ENCODE data around the gene PLA2G4D. TPM values are rescaled to one million over a fixed set of nuclear protein-coding genes. Genes with fewer than 3 reads are reported as not detected.

The PLA2G4D gene
- total and polyA plus RNA-seq, 2 donors (not counting 3 experiments of a cell fraction or from before 2014, with no cell fraction given), result not detected

DNA sequence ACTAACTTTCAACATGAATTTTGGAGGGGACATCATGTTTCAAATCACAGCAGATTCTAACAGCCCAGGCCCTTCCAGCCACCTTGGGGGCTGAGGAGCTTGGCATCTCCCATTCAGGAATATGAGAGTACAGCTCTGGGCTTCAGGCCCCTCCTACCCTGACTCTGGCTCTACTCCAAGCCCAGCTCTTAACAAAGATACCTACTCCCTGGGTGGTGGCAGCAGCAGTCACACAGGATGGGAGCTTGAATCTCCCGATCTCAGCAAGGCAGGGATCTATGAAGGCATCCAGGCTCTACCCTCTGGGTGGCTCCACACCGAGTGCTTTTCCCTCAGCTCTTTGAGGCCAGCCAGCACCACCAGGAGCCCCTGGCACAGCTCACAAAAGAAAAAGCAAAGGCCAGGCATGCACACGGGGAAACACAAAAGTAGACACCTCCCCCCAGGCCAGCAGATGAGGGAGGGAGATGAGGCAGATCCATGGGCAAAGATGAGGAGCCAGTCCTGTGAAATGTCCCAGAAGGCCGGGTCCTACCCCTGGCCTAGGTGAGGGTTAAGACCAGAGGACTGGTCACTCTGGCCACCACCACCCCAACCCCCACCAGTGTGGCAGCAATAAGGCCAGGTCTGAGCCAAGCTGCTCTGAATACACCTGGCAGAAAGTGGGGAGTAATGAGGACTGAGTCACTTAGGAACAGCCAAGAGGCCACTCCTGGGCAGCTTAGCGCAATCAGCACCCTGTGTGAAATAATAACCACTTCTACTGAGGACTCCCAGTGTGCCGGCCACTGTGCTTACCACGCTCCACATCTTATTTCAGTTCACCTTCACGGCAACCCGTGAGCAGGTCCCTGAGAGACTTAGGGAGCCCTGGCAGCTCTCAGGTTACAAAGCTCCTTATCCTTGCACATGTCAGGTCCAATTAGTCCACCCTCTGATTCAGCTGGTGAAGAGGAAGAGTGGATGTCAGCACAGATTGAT lies 37.8 kb upstream of the PLA2G4D start:
- H3K4me1 ChIP-seq (ENCODE audit: control insufficient read depth, extremely low read depth, insufficient read depth, low read length), result no peaks in the 10 kb centered on the region
- DNase-seq (ENCODE audit: low read depth, low spot score), result no peak
- no peak for TF ChIP-seq JUN (IDR thresholded peaks at IDR 0.05; ENCODE audit: borderline replicate concordance, insufficient read depth, insufficient read length, low read depth)
- TF ChIP-seq CTCF (IDR thresholded peaks at IDR 0.05; ENCODE audit: extremely low read depth in 1 of 2, insufficient read depth in 1 of 2, low read depth in 1 of 2, low read length in 2 of 2), result no peak
- TF ChIP-seq EZH2 (IDR thresholded peaks at IDR 0.05; ENCODE audit: borderline replicate concordance, low read depth, low read length, severe bottlenecking), result no peak
- no peak for TF ChIP-seq POLR2AphosphoS5 (IDR thresholded peaks at IDR 0.05; ENCODE audit: insufficient read depth, low read depth, low read length)
- TF ChIP-seq GATA2 (IDR thresholded peaks at IDR 0.05; ENCODE audit: insufficient read depth, insufficient read length, low read depth, low read length), result no peak
- no peak for TF ChIP-seq FOS (IDR thresholded peaks at IDR 0.05; ENCODE audit: borderline replicate concordance, insufficient read depth, low read length)
- no peak for TF ChIP-seq POLR2A (IDR thresholded peaks at IDR 0.05; ENCODE audit: low read depth, low read length)
- no peak for TF ChIP-seq MYC (IDR thresholded peaks at IDR 0.05; ENCODE audit: low read depth, low read length)
- TF ChIP-seq, protein P1, sequence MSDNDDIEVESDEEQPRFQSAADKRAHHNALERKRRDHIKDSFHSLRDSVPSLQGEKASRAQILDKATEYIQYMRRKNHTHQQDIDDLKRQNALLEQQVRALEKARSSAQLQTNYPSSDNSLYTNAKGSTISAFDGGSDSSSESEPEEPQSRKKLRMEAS (IDR thresholded peaks at IDR 0.05; ENCODE audit: insufficient read depth, insufficient read length), result no peak
- H3K27me3 ChIP-seq (ENCODE audit: control insufficient read depth in 2 of 2, insufficient read depth in 2 of 2, low read length in 2 of 2), result peaks cover 17 to 21% of the 10 kb centered on the region in 2 experiments
- no peak overlapping the region for H3K9ac ChIP-seq (replicated peaks; ENCODE audit: extremely low read depth, insufficient read depth, low read length)
- H3K4me2 ChIP-seq (ENCODE audit: insufficient read depth, low read length), result no peak overlapping the region
- dilution Hi-C loops (cut with MboI; ENCODE audit: extremely low pct_ligation_motif_present, low sequenced_read_pairs) (no loop called here), intact Hi-C loops (cut with micrococcal nuclease) (no loop called here)
- H2AFZ ChIP-seq (ENCODE audit: low read depth, low read length), result no peak overlapping the region
- no peak overlapping the region for H3K27ac ChIP-seq (ENCODE audit: insufficient read depth, low read depth, low read length)
- no peaks in the 10 kb centered on the region for H3K36me3 ChIP-seq (ENCODE audit: control insufficient read depth in 2 of 2, extremely low read depth in 1 of 2, insufficient read depth in 2 of 2, low read length in 2 of 2)
- POLR2A ChIA-PET, result no interaction called here
- H3K79me2 ChIP-seq (ENCODE audit: control insufficient read depth, insufficient read depth, low read length), result no peaks in the 10 kb centered on the region
- no peaks in the 10 kb centered on the region for H3K9me1 ChIP-seq (replicated peaks; ENCODE audit: control insufficient read depth, extremely low read depth, insufficient read depth, low read length)
- CTCF ChIA-PET, result interaction anchor here (0.6 to 5.6 kb wide), 6 partner anchors 9 to 1321 kb away, joined by 3 to 96 read pairs (median 5); no protein-coding TSS in a partner anchor
- no peak for FAIRE-seq
- H4K20me1 ChIP-seq (replicated peaks; ENCODE audit: control insufficient read depth, extremely low read depth, insufficient read depth, low read length), result no peaks in the 10 kb centered on the region
- no peak overlapping the region for H3K4me3 ChIP-seq (replicated peaks in 1 of 3; ENCODE audit: insufficient read depth in 1 of 3, low read depth in 1 of 3, low read length in 3 of 3)
- no TSS peak for BruUV-seq (replicated peaks)
- no peaks in the 10 kb centered on the region for H3K9me3 ChIP-seq (replicated peaks; ENCODE audit: control insufficient read depth, insufficient read depth, low read length)
